HG02970 (cell line): ENCODE measurements around the gene VPS4A.
"Not testable (repeated sequence)": the region's sequence is repeated elsewhere in the genome, so short reads cannot be mapped to it uniquely, and the experiment has no call there.

Source experiments
- ATAC-seq: cut with Tn5 transposase; IDR thresholded peaks from one replicate; pipeline ENCODE4 v1.9.1; 2021; ENCODE audit warnings: mild to moderate bottlenecking, moderate library complexity, moderate number of reproducible peaks; ENCODE audit not compliant: unreplicated experiment, low FRiP score

The VPS4A gene

GRCh38 chr16:69310653-69311532, at the start of gene VPS4A:
VPS4A (plus strand) TSS chr16:69311350; CDS start chr16:69311512, 162 bp downstream.
- ATAC-seq, result peak; percentile 90

GRCh38 chr16:69266334-69267063, 44.7 kb upstream of the VPS4A start:
- ATAC-seq, result no peak

GRCh38 chr16:69267633-69268032, 43.5 kb upstream of the VPS4A start:
- no peak for ATAC-seq

- no peak for ATAC-seq
Observed at GRCh38 chr16:69270395-69270794, 40.8 kb upstream of the VPS4A start.

- no peak for ATAC-seq
Observed at GRCh38 chr16:69270831-69271230, 40.3 kb upstream of the VPS4A start.

- no peak for ATAC-seq
Observed at GRCh38 chr16:69273009-69273408, 38.1 kb upstream of the VPS4A start.

GRCh38 chr16:69274699-69275235, 36.4 kb upstream of the VPS4A start:
- ATAC-seq, result no peak

GRCh38 chr16:69276148-69277115, 34.7 kb upstream of the VPS4A start:
- ATAC-seq, result no peak

GRCh38 chr16:69277413-69277812, 33.7 kb upstream of the VPS4A start:
- no peak for ATAC-seq

GRCh38 chr16:69283851-69284250, 27.3 kb upstream of the VPS4A start:
- no peak for ATAC-seq

GRCh38 chr16:69285240-69285639, 25.9 kb upstream of the VPS4A start:
- ATAC-seq, result no peak

- no peak for ATAC-seq
Observed at GRCh38 chr16:69286941-69287713, 24.0 kb upstream of the VPS4A start.

- ATAC-seq, result not testable (repeated sequence)
Observed at GRCh38 chr16:69291657-69292056, 19.5 kb upstream of the VPS4A start.

- no peak for ATAC-seq
Observed at GRCh38 chr16:69293401-69293800, 17.7 kb upstream of the VPS4A start.

- no peak for ATAC-seq
Observed at GRCh38 chr16:69294051-69294450, 17.1 kb upstream of the VPS4A start.

GRCh38 chr16:69296771-69297170, 14.4 kb upstream of the VPS4A start:
- ATAC-seq, result not testable (repeated sequence)

GRCh38 chr16:69298261-69298660, 12.9 kb upstream of the VPS4A start:
- ATAC-seq, result no peak

- no peak for ATAC-seq
Observed at GRCh38 chr16:69301187-69301586, 10.0 kb upstream of the VPS4A start.

GRCh38 chr16:69301861-69302260, 9.3 kb upstream of the VPS4A start:
- no peak for ATAC-seq
